T47D (cell line): Measurements from ENCODE around the gene CLEC4G.
"Not testable (repeated sequence)": the region's sequence is repeated elsewhere in the genome, so short reads cannot be mapped to it uniquely, and the experiment has no call there.

Source experiments
- DNase-seq, 2 experiments: peaks; one replicate each; pipeline versions ENCODE4 v3.0.0 to v3.0.0-alpha.2; 2011 to 2012; ENCODE audit warnings: low read depth in 1 of 2, low spot score in 1 of 2
- JUND ChIP-seq: IDR thresholded peaks from 2 replicates; pipeline ENCODE4 v1.6.1; 2012; ENCODE audit warnings: low read depth
- in situ Hi-C: cut with HindIII; loops from 2 replicates; pipeline ENCODE4 v1.10.0; 2016; ENCODE audit warnings: low sequenced_read_pairs, low pct_unique_long_range_greater_than_20kb

Gene CLEC4G

GRCh38 chr19:7732045-7732444, at the start of gene CLEC4G:
CLEC4G (minus strand) TSS chr19:7732110; CDS start chr19:7732102, 8 bp downstream.
- no peak for TF ChIP-seq JUND
- DNase-seq, result no peak
- in situ Hi-C loops, result no loop called here

GRCh38 chr19:7781157-7781556, 49.2 kb upstream of the CLEC4G start:
- in situ Hi-C loops, result no loop called here
- TF ChIP-seq JUND, result no peak
- DNase-seq, result no peak

- TF ChIP-seq JUND, result no peak
- peak in 1 of 2 experiments; percentile 24 for DNase-seq
- in situ Hi-C loops, result no loop called here
Observed at GRCh38 chr19:7779631-7780486, 47.9 kb upstream of the CLEC4G start.

- no peak for DNase-seq
- in situ Hi-C loops, result no loop called here
- no peak for TF ChIP-seq JUND
Observed at GRCh38 chr19:7778081-7778480, 46.2 kb upstream of the CLEC4G start.

- DNase-seq, result no peak
- no peak for TF ChIP-seq JUND
- in situ Hi-C loops, result no loop called here
Observed at GRCh38 chr19:7775761-7776160, 43.9 kb upstream of the CLEC4G start.

GRCh38 chr19:7773841-7774240, 41.9 kb upstream of the CLEC4G start:
- no peak for TF ChIP-seq JUND
- in situ Hi-C loops, result no loop called here
- peak in 1 of 2 experiments; percentile 73 for DNase-seq

- DNase-seq, result no peak
- TF ChIP-seq JUND, result no peak
- in situ Hi-C loops, result no loop called here
Observed at GRCh38 chr19:7772752-7773291, 40.9 kb upstream of the CLEC4G start.

GRCh38 chr19:7771072-7771471, 39.2 kb upstream of the CLEC4G start:
- DNase-seq, result no peak
- in situ Hi-C loops, result no loop called here
- TF ChIP-seq JUND, result no peak

- in situ Hi-C loops, result no loop called here
- no peak for DNase-seq
- no peak for TF ChIP-seq JUND
Observed at GRCh38 chr19:7769171-7769570, 37.3 kb upstream of the CLEC4G start.

GRCh38 chr19:7767487-7767886, 35.6 kb upstream of the CLEC4G start:
- no peak for DNase-seq
- in situ Hi-C loops, result no loop called here
- no peak for TF ChIP-seq JUND

GRCh38 chr19:7766535-7766934, 34.6 kb upstream of the CLEC4G start:
- no peak for TF ChIP-seq JUND
- no peak for DNase-seq
- in situ Hi-C loops, result no loop called here

- DNase-seq, in situ Hi-C loops: not testable (repeated sequence)
Observed at GRCh38 chr19:7765043-7765442, 33.1 kb upstream of the CLEC4G start.

- in situ Hi-C loops, DNase-seq: not testable (repeated sequence)
Observed at GRCh38 chr19:7764157-7764556, 32.2 kb upstream of the CLEC4G start.

GRCh38 chr19:7763696-7764095, 31.8 kb upstream of the CLEC4G start:
- in situ Hi-C loops, result no loop called here
- no peak for TF ChIP-seq JUND

More at GRCh38 chr19:7763696-7764095, 31.8 kb upstream of the CLEC4G start:
- no peak for DNase-seq
